WTC11 (cell line): ENCODE measurements around the gene CPNE7. TPM values are rescaled to one million over a fixed set of nuclear protein-coding genes. Genes with fewer than 3 reads are reported as not detected.

ENCODE experiments used
- ATAC-seq: fragments of 200-7000 bp; cut with Tn5 transposase; 2 replicates; pipeline ENCODE4 v1.10.0; 2021; ENCODE audit warnings: mild to moderate bottlenecking, moderate library complexity
- CTCF ChIA-PET: fragments of 300-600 bp; sonication (Branson Sonifier 250); formaldehyde crosslinking; loops from one replicate; lab custom pipeline; 2021; ENCODE audit warnings: antibody characterized with exemption; lab: Charles Lee
- POLR2A ChIA-PET: fragments of 350-600 bp; sonication (Branson Sonifier 250); formaldehyde crosslinking; loops from one replicate; lab custom pipeline; 2021; ENCODE audit warnings: antibody characterized with exemption; lab: Charles Lee
- DNase-seq: peaks from one replicate; pipeline ENCODE4 v3.0.0; 2021; ENCODE audit warnings: low spot score
- H3K27ac Mint-ChIP-seq: 2 replicates; pipeline ENCODE4 v1.8.0; 2021; ENCODE audit warnings: mixed read lengths
- H3K27me3 Mint-ChIP-seq: 2 replicates; pipeline ENCODE4 v1.8.0; 2021; ENCODE audit warnings: low read depth, mild to moderate bottlenecking, moderate library complexity, mixed read lengths
- H3K36me3 Mint-ChIP-seq: 2 replicates; pipeline ENCODE4 v1.8.0; 2021; ENCODE audit warnings: mixed read lengths
- H3K4me1 Mint-ChIP-seq: 2 replicates; pipeline ENCODE4 v1.8.0; 2022; ENCODE audit warnings: mixed read lengths
- H3K4me3 Mint-ChIP-seq: 2 replicates; pipeline ENCODE4 v1.8.0; 2021; ENCODE audit warnings: mild to moderate bottlenecking, moderate library complexity, mixed read lengths
- H3K9me3 Mint-ChIP-seq: 2 replicates; pipeline ENCODE4 v1.8.0; 2021; ENCODE audit warnings: mixed read lengths
- ARID4B ChIP-seq: sonication (generic); formaldehyde crosslinking; IDR thresholded peaks from 2 replicates; pipeline ENCODE4 v1.8.0; 2023; ENCODE audit warnings: missing genetic modification reagents, mild to moderate bottlenecking, borderline replicate concordance
- ATF1 ChIP-seq: sonication (generic); formaldehyde crosslinking; IDR thresholded peaks from 2 replicates; pipeline ENCODE4 v1.8.1; 2023; ENCODE audit warnings: mild to moderate bottlenecking, moderate library complexity, missing genetic modification reagents
- FOXK1 ChIP-seq: sonication (generic); formaldehyde crosslinking; IDR thresholded peaks from 2 replicates; pipeline ENCODE4 v1.8.0; 2022; ENCODE audit warnings: mild to moderate bottlenecking, moderate library complexity, missing genetic modification reagents
- NFATC4 ChIP-seq: fragments of 250-450 bp; sonication (Bioruptor Pico); IDR thresholded peaks from 2 replicates; pipeline ENCODE4 v1.9.0; 2021; ENCODE audit warnings: mild to moderate bottlenecking
- NFYB ChIP-seq: sonication (generic); formaldehyde crosslinking; conservative IDR thresholded peaks from 2 replicates; pipeline ENCODE4 v1.8.0; 2022; ENCODE audit warnings: low read depth, missing genetic modification reagents
- NR3C1 ChIP-seq: sonication (generic); formaldehyde crosslinking; conservative IDR thresholded peaks from 2 replicates; pipeline ENCODE4 v1.8.1; 2023; ENCODE audit warnings: low read depth, mild to moderate bottlenecking, missing genetic modification reagents
- TCF7 ChIP-seq: sonication (generic); formaldehyde crosslinking; IDR thresholded peaks from 2 replicates; pipeline ENCODE4 v1.8.0; 2022; ENCODE audit warnings: mild to moderate bottlenecking, low read depth, missing genetic modification reagents, moderate library complexity
- TEAD1 ChIP-seq: sonication (generic); formaldehyde crosslinking; IDR thresholded peaks from 2 replicates; pipeline ENCODE4 v1.8.0; 2022; ENCODE audit warnings: mild to moderate bottlenecking, missing genetic modification reagents
- TEAD4 ChIP-seq: sonication (generic); formaldehyde crosslinking; IDR thresholded peaks from 2 replicates; pipeline ENCODE4 v1.8.0; 2022; ENCODE audit warnings: mild to moderate bottlenecking, missing genetic modification reagents
- ZNF532 ChIP-seq: fragments of 250-450 bp; sonication (Bioruptor Pico); IDR thresholded peaks from 2 replicates; pipeline ENCODE4 v1.9.0; 2021; ENCODE audit warnings: mild to moderate bottlenecking, borderline replicate concordance
- ZSCAN18 ChIP-seq: fragments of 250-450 bp; sonication (Bioruptor Pico); IDR thresholded peaks from 2 replicates; pipeline ENCODE4 v2.1.2; 2022; ENCODE audit warnings: mild to moderate bottlenecking, moderate library complexity
- total RNA-seq: library from RNA; stranded (reverse); gene quantifications from 3 replicates; pipeline ENCODE4 v1.2.3, GENCODE V29; 2021
- TF ChIP-seq, protein P1 (sequence below): sonication (generic); formaldehyde crosslinking; IDR thresholded peaks from 2 replicates; pipeline ENCODE4 v1.8.1; 2023; ENCODE audit warnings: mild to moderate bottlenecking, missing genetic modification reagents
- TF ChIP-seq, protein P2 (sequence below): sonication (generic); formaldehyde crosslinking; IDR thresholded peaks from 2 replicates; pipeline ENCODE4 v1.8.0; 2023; ENCODE audit warnings: missing genetic modification reagents

Gene CPNE7
- total RNA-seq, 1 experiment from 2014 or later = 42.6 TPM

DNA sequence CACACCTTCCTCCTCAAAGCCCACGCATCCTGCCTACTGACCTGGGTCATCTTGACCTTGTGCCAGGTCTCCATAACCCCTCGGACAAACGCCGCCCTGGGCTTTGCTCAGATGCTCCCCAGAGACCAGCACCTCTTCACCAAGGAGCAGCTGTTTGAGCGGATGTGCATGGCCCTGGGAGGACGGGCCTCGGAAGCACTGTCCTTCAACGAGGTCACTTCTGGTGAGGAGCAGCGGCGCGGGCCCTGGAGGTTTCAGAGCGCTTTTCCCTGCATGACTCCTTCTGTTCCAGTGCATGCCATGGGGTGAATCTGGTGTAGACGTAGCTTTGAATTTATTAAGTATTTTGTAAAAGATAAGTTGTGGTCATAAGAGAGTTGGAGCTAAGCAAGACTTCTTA is 22.6 kb upstream of the CPNE7 start:
- Mint-ChIP-seq H3K9me3 (no peaks in the 10 kb centered on the region), H3K4me3 (no peak overlapping the region), H3K36me3 (peaks cover 53% of the 10 kb centered on the region), H3K27ac (no peak overlapping the region), H3K4me1 (no peaks in the 10 kb centered on the region), H3K27me3 (no peaks in the 10 kb centered on the region)
- DNase-seq (no peak), ATAC-seq (no peak)
- TF ChIP-seq ATF1 (CRISPR knock-in tag) = no peak
- no peak for TF ChIP-seq TCF7
- TF ChIP-seq NFYB (CRISPR knock-in tag) = no peak
- TF ChIP-seq ZSCAN18 (CRISPR knock-in tag) = no peak
- no peak for TF ChIP-seq NR3C1 (CRISPR knock-in tag)
- ChIA-PET CTCF (no interaction called here), POLR2A (no interaction called here)

- no peaks in the 10 kb centered on the region for H3K4me1 Mint-ChIP-seq
- H3K27ac Mint-ChIP-seq = no peak overlapping the region
- H3K27me3 Mint-ChIP-seq = no peaks in the 10 kb centered on the region
- ChIA-PET CTCF (no interaction called here), POLR2A (no interaction called here)
- H3K9me3 Mint-ChIP-seq = no peaks in the 10 kb centered on the region
- DNase-seq (no peak), ATAC-seq (no peak)
- peaks cover 45% of the 10 kb centered on the region for H3K36me3 Mint-ChIP-seq
- H3K4me3 Mint-ChIP-seq = no peak overlapping the region
- TF ChIP-seq FOXK1 (CRISPR knock-in tag) (no peak), ZNF532 (CRISPR knock-in tag) (no peak), ARID4B (CRISPR knock-in tag) (no peak), NFATC4 (CRISPR knock-in tag) (no peak), TEAD1 (CRISPR knock-in tag) (no peak), TEAD4 (CRISPR knock-in tag) (no peak)
- TF ChIP-seq, protein P1, sequence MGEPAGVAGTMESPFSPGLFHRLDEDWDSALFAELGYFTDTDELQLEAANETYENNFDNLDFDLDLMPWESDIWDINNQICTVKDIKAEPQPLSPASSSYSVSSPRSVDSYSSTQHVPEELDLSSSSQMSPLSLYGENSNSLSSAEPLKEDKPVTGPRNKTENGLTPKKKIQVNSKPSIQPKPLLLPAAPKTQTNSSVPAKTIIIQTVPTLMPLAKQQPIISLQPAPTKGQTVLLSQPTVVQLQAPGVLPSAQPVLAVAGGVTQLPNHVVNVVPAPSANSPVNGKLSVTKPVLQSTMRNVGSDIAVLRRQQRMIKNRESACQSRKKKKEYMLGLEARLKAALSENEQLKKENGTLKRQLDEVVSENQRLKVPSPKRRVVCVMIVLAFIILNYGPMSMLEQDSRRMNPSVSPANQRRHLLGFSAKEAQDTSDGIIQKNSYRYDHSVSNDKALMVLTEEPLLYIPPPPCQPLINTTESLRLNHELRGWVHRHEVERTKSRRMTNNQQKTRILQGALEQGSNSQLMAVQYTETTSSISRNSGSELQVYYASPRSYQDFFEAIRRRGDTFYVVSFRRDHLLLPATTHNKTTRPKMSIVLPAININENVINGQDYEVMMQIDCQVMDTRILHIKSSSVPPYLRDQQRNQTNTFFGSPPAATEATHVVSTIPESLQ (CRISPR knock-in tag) = no peak
- TF ChIP-seq, protein P2, sequence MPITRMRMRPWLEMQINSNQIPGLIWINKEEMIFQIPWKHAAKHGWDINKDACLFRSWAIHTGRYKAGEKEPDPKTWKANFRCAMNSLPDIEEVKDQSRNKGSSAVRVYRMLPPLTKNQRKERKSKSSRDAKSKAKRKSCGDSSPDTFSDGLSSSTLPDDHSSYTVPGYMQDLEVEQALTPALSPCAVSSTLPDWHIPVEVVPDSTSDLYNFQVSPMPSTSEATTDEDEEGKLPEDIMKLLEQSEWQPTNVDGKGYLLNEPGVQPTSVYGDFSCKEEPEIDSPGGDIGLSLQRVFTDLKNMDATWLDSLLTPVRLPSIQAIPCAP (CRISPR knock-in tag) = no peak
Observed at GRCh38 chr16:89553733-89554132, 21.8 kb upstream of the CPNE7 start.
